SH-SY5Y (cell line): ENCODE results near the gene MLNR.

ENCODE experiments used
- GATA2 ChIP-seq: IDR thresholded peaks from 2 replicates; pipeline ENCODE4 v1.6.1; 2011; ENCODE audit warnings: mild to moderate bottlenecking, low read depth, low read length
- GATA3 ChIP-seq: IDR thresholded peaks from 2 replicates; pipeline ENCODE4 v1.6.1; 2011; ENCODE audit warnings: low read depth, mild to moderate bottlenecking, low read length, moderate library complexity

MLNR gene

GRCh38 chr13:49246850-49247642 lies 26.9 kb downstream of the MLNR start:
- TF ChIP-seq GATA2, result no peak
- no peak for TF ChIP-seq GATA3

GRCh38 chr13:49247643-49248621 lies 27.8 kb downstream of the MLNR start, which contains the start of gene CDADC1:
Gene CDADC1, plus strand, starts transcription at chr13:49247925. Its CDS starts 113 bp downstream, at chr13:49248038.
- TF ChIP-seq GATA2 (no peak), GATA3 (no peak)

GRCh38 chr13:49248622-49249002 lies 28.5 kb downstream of the MLNR start:
- TF ChIP-seq GATA2 (no peak), GATA3 (no peak)

GRCh38 chr13:49251326-49251725 lies 31.2 kb downstream of the MLNR start:
- TF ChIP-seq GATA2 (no peak), GATA3 (no peak)

- no peak for TF ChIP-seq GATA2
- no peak for TF ChIP-seq GATA3
Measured at GRCh38 chr13:49253310-49253709, 33.2 kb downstream of the MLNR start.

- TF ChIP-seq GATA2, result no peak
- no peak for TF ChIP-seq GATA3
Measured at GRCh38 chr13:49254007-49254406, 33.9 kb downstream of the MLNR start.

GRCh38 chr13:49256841-49257240 lies 36.7 kb downstream of the MLNR start:
- TF ChIP-seq GATA3 (no peak), GATA2 (no peak)

- TF ChIP-seq GATA2 (no peak), GATA3 (no peak)
Measured at GRCh38 chr13:49258089-49258796, 38.1 kb downstream of the MLNR start.

GRCh38 chr13:49259586-49259985 lies 39.4 kb downstream of the MLNR start:
- TF ChIP-seq GATA3 (no peak), GATA2 (no peak)

GRCh38 chr13:49262634-49263033 lies 42.5 kb downstream of the MLNR start:
- TF ChIP-seq GATA3, result no peak
- TF ChIP-seq GATA2, result no peak

- TF ChIP-seq GATA3, result no peak
- no peak for TF ChIP-seq GATA2
Measured at GRCh38 chr13:49265822-49266221, 45.7 kb downstream of the MLNR start.

GRCh38 chr13:49271264-49271663 lies 51.1 kb downstream of the MLNR start:
- TF ChIP-seq GATA3, result no peak
